ENCODE measurements around the gene ITGA1.

Gene ITGA1

GRCh38 chr5:52989781-52990527, 202.2 kb downstream of the ITGA1 start:
- DNase-seq (ENCODE audit: insufficient read length, low spot score) (no peak), FAIRE-seq (peak; percentile 23)

- DNase-seq (ENCODE audit: insufficient read length, low spot score) (no peak), FAIRE-seq (no peak)
These were observed 202.8 kb downstream of the ITGA1 start for GRCh38 chr5:52990528-52990925.

- no peak for DNase-seq (ENCODE audit: insufficient read length, low spot score)
- FAIRE-seq = no peak
These were observed 205.7 kb downstream of the ITGA1 start for GRCh38 chr5:52993367-52993766.

- DNase-seq (ENCODE audit: insufficient read length, low spot score) = no peak
- FAIRE-seq = no peak
These were observed 206.6 kb downstream of the ITGA1 start for GRCh38 chr5:52994266-52994665.

GRCh38 chr5:52995095-52995494, 207.4 kb downstream of the ITGA1 start:
- no peak for FAIRE-seq
- no peak for DNase-seq (ENCODE audit: insufficient read length, low spot score)

GRCh38 chr5:52995914-52996313, 208.2 kb downstream of the ITGA1 start:
- FAIRE-seq = no peak
- no peak for DNase-seq (ENCODE audit: insufficient read length, low spot score)

GRCh38 chr5:52996979-52997378, 209.3 kb downstream of the ITGA1 start:
- no peak for DNase-seq (ENCODE audit: insufficient read length, low spot score)
- no peak for FAIRE-seq

- no peak for DNase-seq (ENCODE audit: insufficient read length, low spot score)
- FAIRE-seq = no peak
These were observed 209.7 kb downstream of the ITGA1 start for GRCh38 chr5:52997424-52997823.

GRCh38 chr5:52998552-52999313, 211.0 kb downstream of the ITGA1 start:
- no peak for FAIRE-seq
- no peak for DNase-seq (ENCODE audit: insufficient read length, low spot score)

GRCh38 chr5:52999344-52999949, 211.7 kb downstream of the ITGA1 start:
- FAIRE-seq (no peak), DNase-seq (ENCODE audit: insufficient read length, low spot score) (no peak)

- no peak for FAIRE-seq
These were observed 213.8 kb downstream of the ITGA1 start for GRCh38 chr5:53001541-53001940.

GRCh38 chr5:53002491-53002890, 214.8 kb downstream of the ITGA1 start:
- no peak for FAIRE-seq

More at GRCh38 chr5:53001541-53001940, 213.8 kb downstream of the ITGA1 start:
- DNase-seq (ENCODE audit: insufficient read length, low spot score) = no peak

GRCh38 chr5:53003144-53003543, 215.4 kb downstream of the ITGA1 start:
- FAIRE-seq (peak; percentile 31), DNase-seq (ENCODE audit: insufficient read length, low spot score) (no peak)

More at GRCh38 chr5:53002491-53002890, 214.8 kb downstream of the ITGA1 start:
- DNase-seq (ENCODE audit: insufficient read length, low spot score) = no peak

- FAIRE-seq (no peak), DNase-seq (ENCODE audit: insufficient read length, low spot score) (no peak)
These were observed 219.5 kb downstream of the ITGA1 start for GRCh38 chr5:53006911-53007890.

- FAIRE-seq = peak; percentile 83
- no peak for DNase-seq (ENCODE audit: insufficient read length, low spot score)
These were observed 221.0 kb downstream of the ITGA1 start for GRCh38 chr5:53008751-53009150.

Data from HTR-8/SVneo (cell line).